ENCODE data around the gene FA2H.

GRCh38 chr16:74738113-74738541 is 36.5 kb downstream of the FA2H start:
- TF ChIP-seq, protein P1, sequence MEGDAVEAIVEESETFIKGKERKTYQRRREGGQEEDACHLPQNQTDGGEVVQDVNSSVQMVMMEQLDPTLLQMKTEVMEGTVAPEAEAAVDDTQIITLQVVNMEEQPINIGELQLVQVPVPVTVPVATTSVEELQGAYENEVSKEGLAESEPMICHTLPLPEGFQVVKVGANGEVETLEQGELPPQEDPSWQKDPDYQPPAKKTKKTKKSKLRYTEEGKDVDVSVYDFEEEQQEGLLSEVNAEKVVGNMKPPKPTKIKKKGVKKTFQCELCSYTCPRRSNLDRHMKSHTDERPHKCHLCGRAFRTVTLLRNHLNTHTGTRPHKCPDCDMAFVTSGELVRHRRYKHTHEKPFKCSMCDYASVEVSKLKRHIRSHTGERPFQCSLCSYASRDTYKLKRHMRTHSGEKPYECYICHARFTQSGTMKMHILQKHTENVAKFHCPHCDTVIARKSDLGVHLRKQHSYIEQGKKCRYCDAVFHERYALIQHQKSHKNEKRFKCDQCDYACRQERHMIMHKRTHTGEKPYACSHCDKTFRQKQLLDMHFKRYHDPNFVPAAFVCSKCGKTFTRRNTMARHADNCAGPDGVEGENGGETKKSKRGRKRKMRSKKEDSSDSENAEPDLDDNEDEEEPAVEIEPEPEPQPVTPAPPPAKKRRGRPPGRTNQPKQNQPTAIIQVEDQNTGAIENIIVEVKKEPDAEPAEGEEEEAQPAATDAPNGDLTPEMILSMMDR (IDR thresholded peaks at IDR 0.05 in 2 of 3, conservative IDR thresholded peaks at IDR 0.05 in 1 of 3; ENCODE audit: control insufficient read depth in 2 of 3, extremely low read depth in 1 of 3, insufficient read depth in 1 of 3, low read depth in 3 of 3, low read length in 3 of 3) = no peak
- TF ChIP-seq, protein P2, sequence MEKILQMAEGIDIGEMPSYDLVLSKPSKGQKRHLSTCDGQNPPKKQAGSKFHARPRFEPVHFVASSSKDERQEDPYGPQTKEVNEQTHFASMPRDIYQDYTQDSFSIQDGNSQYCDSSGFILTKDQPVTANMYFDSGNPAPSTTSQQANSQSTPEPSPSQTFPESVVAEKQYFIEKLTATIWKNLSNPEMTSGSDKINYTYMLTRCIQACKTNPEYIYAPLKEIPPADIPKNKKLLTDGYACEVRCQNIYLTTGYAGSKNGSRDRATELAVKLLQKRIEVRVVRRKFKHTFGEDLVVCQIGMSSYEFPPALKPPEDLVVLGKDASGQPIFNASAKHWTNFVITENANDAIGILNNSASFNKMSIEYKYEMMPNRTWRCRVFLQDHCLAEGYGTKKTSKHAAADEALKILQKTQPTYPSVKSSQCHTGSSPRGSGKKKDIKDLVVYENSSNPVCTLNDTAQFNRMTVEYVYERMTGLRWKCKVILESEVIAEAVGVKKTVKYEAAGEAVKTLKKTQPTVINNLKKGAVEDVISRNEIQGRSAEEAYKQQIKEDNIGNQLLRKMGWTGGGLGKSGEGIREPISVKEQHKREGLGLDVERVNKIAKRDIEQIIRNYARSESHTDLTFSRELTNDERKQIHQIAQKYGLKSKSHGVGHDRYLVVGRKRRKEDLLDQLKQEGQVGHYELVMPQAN (conservative IDR thresholded peaks at IDR 0.05) = no peak
- TF ChIP-seq POLR2AphosphoS5 (IDR thresholded peaks at IDR 0.05; ENCODE audit: low read length) (no peak), RAD21 (IDR thresholded peaks at IDR 0.05; ENCODE audit: insufficient read depth, low read depth, low read length) (no peak), POLR2A (IDR thresholded peaks at IDR 0.05; ENCODE audit: low read depth, low read length) (no peak), ZNF592 (IDR thresholded peaks at IDR 0.05) (no peak), BHLHE40 (IDR thresholded peaks at IDR 0.05; ENCODE audit: borderline replicate concordance in 1 of 2, low read depth in 2 of 2, low read length in 1 of 2) (no peak), ETV6 (conservative IDR thresholded peaks at IDR 0.05 in 1 of 2, IDR thresholded peaks at IDR 0.05 in 1 of 2; ENCODE audit: borderline replicate concordance in 1 of 2, low read depth in 1 of 2) (no peak)
- TF ChIP-seq, protein P3, sequence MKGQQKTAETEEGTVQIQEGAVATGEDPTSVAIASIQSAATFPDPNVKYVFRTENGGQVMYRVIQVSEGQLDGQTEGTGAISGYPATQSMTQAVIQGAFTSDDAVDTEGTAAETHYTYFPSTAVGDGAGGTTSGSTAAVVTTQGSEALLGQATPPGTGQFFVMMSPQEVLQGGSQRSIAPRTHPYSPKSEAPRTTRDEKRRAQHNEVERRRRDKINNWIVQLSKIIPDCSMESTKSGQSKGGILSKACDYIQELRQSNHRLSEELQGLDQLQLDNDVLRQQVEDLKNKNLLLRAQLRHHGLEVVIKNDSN (IDR thresholded peaks at IDR 0.05; ENCODE audit: borderline replicate concordance, extremely low read length, insufficient read depth, low read depth, low read length) = no peak
